Measurements from ENCODE around the gene STAT1.
"Not testable (repeated sequence)": the region's sequence is repeated elsewhere in the genome, so short reads cannot be mapped to it uniquely, and the experiment has no call there.

Gene STAT1

GRCh38 chr2:190979906-190980629, 33.9 kb downstream of the STAT1 start:
- DNase-seq: peak; percentile 49

- no peak for DNase-seq
These were observed 35.5 kb downstream of the STAT1 start for GRCh38 chr2:190978389-190979053.

GRCh38 chr2:190977505-190977904, 36.5 kb downstream of the STAT1 start:
- DNase-seq: no peak

GRCh38 chr2:190976521-190976920, 37.5 kb downstream of the STAT1 start:
- no peak for DNase-seq

- DNase-seq: no peak
These were observed 39.2 kb downstream of the STAT1 start for GRCh38 chr2:190974629-190975361.

GRCh38 chr2:190973726-190974628, 40.0 kb downstream of the STAT1 start:
- DNase-seq: no peak

- DNase-seq: no peak
These were observed 40.7 kb downstream of the STAT1 start for GRCh38 chr2:190973262-190973661.

- no peak for DNase-seq
These were observed 41.1 kb downstream of the STAT1 start for GRCh38 chr2:190972846-190973245.

- no peak for DNase-seq
These were observed 41.8 kb downstream of the STAT1 start for GRCh38 chr2:190972213-190972612.

- DNase-seq: no peak
These were observed 43.0 kb downstream of the STAT1 start for GRCh38 chr2:190970873-190971506.

- DNase-seq: no peak
These were observed 43.8 kb downstream of the STAT1 start for GRCh38 chr2:190970160-190970559.

GRCh38 chr2:190968522-190968921, 45.4 kb downstream of the STAT1 start:
- DNase-seq: no peak

GRCh38 chr2:190965580-190966222, 48.3 kb downstream of the STAT1 start:
- no peak for DNase-seq

- no peak for DNase-seq
These were observed 49.7 kb downstream of the STAT1 start for GRCh38 chr2:190964170-190964795.

- no peak for DNase-seq
These were observed 50.9 kb downstream of the STAT1 start for GRCh38 chr2:190963088-190963487.

- DNase-seq: no peak
These were observed 52.0 kb downstream of the STAT1 start for GRCh38 chr2:190961918-190962487.

- not testable (repeated sequence) for DNase-seq
These were observed 52.9 kb downstream of the STAT1 start for GRCh38 chr2:190961117-190961516.

GRCh38 chr2:190959911-190960788, 53.8 kb downstream of the STAT1 start:
- no peak for DNase-seq

- DNase-seq: no peak
These were observed 60.7 kb downstream of the STAT1 start for GRCh38 chr2:190953257-190953656.

GRCh38 chr2:190950566-190950991, 63.4 kb downstream of the STAT1 start:
- DNase-seq: no peak

Data from NCI-H510A (cell line).